SU-DHL-6 (cell line): ENCODE data around the gene SCAF1.

ENCODE experiments used
- H2AFZ ChIP-seq: fragments of 200-600 bp; sonication (generic); 2 replicates; pipeline ENCODE4 v1.6.1; 2014; ENCODE audit warnings: low read depth, mild to moderate bottlenecking, moderate library complexity, mixed read lengths, antibody characterized with exemption, low read length; ENCODE audit not compliant: severe bottlenecking
- H3F3A ChIP-seq: fragments of 200-600 bp; shearing (Covaris generic); 2 replicates; pipeline ENCODE4 v1.6.0; 2016; ENCODE audit warnings: antibody characterized with exemption, mild to moderate bottlenecking; ENCODE audit not compliant: insufficient read depth
- H3K27ac ChIP-seq: fragments of 200-600 bp; sonication (generic); 2 replicates; pipeline ENCODE4 v1.5.1; 2016; ENCODE audit warnings: low read depth, mild to moderate bottlenecking, low read length, moderate library complexity, mixed read lengths
- H3K27me3 ChIP-seq: fragments of 200-600 bp; sonication (generic), shearing (Covaris generic); 2 replicates; pipeline ENCODE4 v1.6.0; 2014; ENCODE audit warnings: mild to moderate bottlenecking, low read length
- H3K36me3 ChIP-seq: fragments of 200-600 bp; sonication (generic); 2 replicates; pipeline ENCODE4 v1.6.1; 2014; ENCODE audit warnings: mild to moderate bottlenecking, low read length, mixed read lengths
- H3K4me2 ChIP-seq: fragments of 300-600, 200-600 bp; shearing (Covaris generic), sonication (generic); 2 replicates; pipeline ENCODE4 v1.6.0; 2014; ENCODE audit warnings: low read length, low read depth, mild to moderate bottlenecking; ENCODE audit not compliant: poor library complexity, severe bottlenecking
- H3K4me3 ChIP-seq: fragments of 200-600 bp; sonication (generic); 2 replicates; pipeline ENCODE4 v1.5.1; 2014; ENCODE audit warnings: antibody characterized with exemption, low read length, mild to moderate bottlenecking, mixed read lengths; ENCODE audit not compliant: insufficient read depth, poor library complexity, severe bottlenecking
- H3K79me2 ChIP-seq: fragments of 200-600 bp; sonication (generic); 2 replicates; pipeline ENCODE4 v1.6.1; 2014; ENCODE audit warnings: mild to moderate bottlenecking, low read length, moderate library complexity; ENCODE audit not compliant: insufficient read depth
- H3K9ac ChIP-seq: fragments of 200-600 bp; sonication (generic); 2 replicates; pipeline ENCODE4 v1.7.0; 2014; ENCODE audit warnings: mild to moderate bottlenecking, low read length
- H3K9me2 ChIP-seq: fragments of 200-600 bp; sonication (generic); replicated peaks from 2 replicates; pipeline ENCODE4 v1.6.1; 2014; ENCODE audit warnings: low read length; ENCODE audit not compliant: insufficient read depth
- H3K9me3 ChIP-seq: fragments of 200-600 bp; sonication (generic); 2 replicates; pipeline ENCODE4 v1.6.1; 2014; ENCODE audit warnings: low read length, mixed read lengths; ENCODE audit not compliant: insufficient read depth
- H4K20me1 ChIP-seq: fragments of 200-600 bp; sonication (generic); 2 replicates; pipeline ENCODE4 v1.6.1; 2014; ENCODE audit warnings: low read depth, mild to moderate bottlenecking, antibody characterized with exemption, low read length, moderate library complexity, mixed read lengths
- EZH2phosphoT487 ChIP-seq: fragments of 200-600 bp; sonication (generic), shearing (Covaris generic); conservative IDR thresholded peaks from 2 replicates; pipeline ENCODE4 v1.6.1; 2018; ENCODE audit warnings: mild to moderate bottlenecking, antibody characterized with exemption, low read length, moderate library complexity, mixed read lengths
- TF ChIP-seq, protein P1 (sequence below): fragments of 200-600 bp; sonication (generic); IDR thresholded peaks from one replicate; pipeline ENCODE4 v1.5.1; 2017; ENCODE audit warnings: antibody characterized with exemption, mild to moderate bottlenecking, low read length, moderate library complexity; ENCODE audit not compliant: insufficient read depth, poor library complexity, severe bottlenecking

Gene SCAF1

DNA sequence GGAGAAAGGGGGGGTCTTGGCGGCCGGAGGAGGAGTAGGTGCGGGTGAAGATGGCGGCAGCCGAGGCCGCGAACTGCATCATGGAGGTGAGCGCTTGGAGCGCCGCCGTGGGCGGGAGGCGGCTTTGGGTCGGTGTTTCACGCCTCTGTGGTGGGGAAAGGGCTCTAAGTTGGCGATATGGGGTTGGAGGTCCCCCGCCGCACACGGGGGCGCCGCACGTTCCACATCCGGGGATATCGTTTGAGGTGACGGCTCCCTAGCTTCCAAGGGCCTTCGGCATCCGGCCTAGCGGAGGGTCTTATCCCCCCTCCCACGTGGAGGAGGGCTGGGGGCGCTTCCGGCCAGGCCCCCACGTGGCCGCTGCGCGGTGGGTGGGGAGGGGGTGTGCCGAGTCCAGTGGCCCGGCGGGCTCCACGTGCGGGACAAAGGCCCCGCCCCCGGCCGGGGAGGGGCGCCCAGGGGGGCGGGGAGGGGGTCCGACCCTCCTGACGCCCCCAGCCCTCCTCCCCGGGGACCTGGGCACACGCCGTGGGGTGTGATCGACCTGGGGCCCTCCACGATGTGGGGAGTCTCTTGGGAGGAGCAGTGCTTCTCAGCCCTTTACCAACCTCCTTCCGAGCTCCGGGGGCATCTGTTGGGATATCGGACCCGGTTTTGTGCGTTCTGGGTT is 35.4 kb downstream of the SCAF1 start, which contains the start of gene PRMT1:
TSS of gene PRMT1 (plus strand) at position 41 of the 670 bp plus-strand sequence. CDS start at position 51, 10 bp downstream.
- H3K9me2 ChIP-seq = no peaks in the 10 kb centered on the region
- H2AFZ ChIP-seq = peak within 1 kb of the TSS; percentile 28
- peaks cover 13% of the 10 kb centered on the region for H3K36me3 ChIP-seq
- H3F3A ChIP-seq = peaks cover 28% of the 10 kb centered on the region
- H4K20me1 ChIP-seq = peaks cover 5% of the 10 kb centered on the region; the same call in 1 of the 2 replicates
- no peaks in the 10 kb centered on the region for H3K27me3 ChIP-seq
- H3K9ac ChIP-seq = peak within 1 kb of the TSS; percentile 97
- peak within 1 kb of the TSS; percentile 96 for H3K27ac ChIP-seq
- peak within 1 kb of the TSS; percentile 97 for H3K4me2 ChIP-seq
- H3K79me2 ChIP-seq = peaks cover 49% of the 10 kb centered on the region
- no peaks in the 10 kb centered on the region for H3K9me3 ChIP-seq
- TF ChIP-seq, protein P1, sequence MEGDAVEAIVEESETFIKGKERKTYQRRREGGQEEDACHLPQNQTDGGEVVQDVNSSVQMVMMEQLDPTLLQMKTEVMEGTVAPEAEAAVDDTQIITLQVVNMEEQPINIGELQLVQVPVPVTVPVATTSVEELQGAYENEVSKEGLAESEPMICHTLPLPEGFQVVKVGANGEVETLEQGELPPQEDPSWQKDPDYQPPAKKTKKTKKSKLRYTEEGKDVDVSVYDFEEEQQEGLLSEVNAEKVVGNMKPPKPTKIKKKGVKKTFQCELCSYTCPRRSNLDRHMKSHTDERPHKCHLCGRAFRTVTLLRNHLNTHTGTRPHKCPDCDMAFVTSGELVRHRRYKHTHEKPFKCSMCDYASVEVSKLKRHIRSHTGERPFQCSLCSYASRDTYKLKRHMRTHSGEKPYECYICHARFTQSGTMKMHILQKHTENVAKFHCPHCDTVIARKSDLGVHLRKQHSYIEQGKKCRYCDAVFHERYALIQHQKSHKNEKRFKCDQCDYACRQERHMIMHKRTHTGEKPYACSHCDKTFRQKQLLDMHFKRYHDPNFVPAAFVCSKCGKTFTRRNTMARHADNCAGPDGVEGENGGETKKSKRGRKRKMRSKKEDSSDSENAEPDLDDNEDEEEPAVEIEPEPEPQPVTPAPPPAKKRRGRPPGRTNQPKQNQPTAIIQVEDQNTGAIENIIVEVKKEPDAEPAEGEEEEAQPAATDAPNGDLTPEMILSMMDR = no peak
- no peak for TF ChIP-seq EZH2phosphoT487
- peak within 1 kb of the TSS; percentile 95 for H3K4me3 ChIP-seq

DNA sequence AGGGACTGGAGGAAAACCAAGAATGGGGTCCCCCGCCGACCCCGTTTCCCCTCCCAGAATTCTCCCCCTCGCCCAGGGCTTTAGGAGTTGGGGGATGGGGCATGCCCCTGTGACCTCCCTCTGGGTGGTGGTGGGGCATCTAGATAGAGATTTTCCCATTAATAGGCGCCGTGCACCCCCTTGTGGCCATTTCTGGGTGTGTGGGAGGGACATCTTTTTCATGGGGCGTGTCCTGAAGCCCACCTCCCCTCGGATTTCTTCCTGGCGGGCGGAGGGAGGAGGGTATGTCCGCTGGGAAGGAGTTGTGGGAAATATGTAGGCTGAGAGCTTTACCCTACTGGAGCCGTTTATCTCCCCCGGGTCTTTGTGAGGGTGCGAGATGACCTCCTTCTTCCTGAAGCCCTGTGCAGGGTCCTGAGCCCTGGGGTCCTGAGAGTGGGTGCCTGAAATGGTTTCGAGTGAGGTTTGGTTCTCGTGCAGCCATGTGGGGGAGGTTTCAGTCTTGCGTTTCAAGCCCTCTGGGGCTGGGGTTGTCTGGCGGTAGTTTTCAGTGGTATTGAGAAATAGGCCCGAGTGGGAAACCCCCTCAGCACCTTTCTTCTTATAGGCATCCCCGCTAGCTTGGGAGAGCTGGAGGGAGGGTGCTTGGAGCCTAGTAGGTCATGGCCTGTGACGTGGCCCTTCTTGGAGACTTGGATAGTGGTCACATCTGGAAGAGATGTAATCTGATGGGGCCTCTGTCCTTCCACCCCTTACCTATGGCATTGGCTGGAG is 36.1 kb downstream of the SCAF1 start:
- Histone ChIP-seq H3K36me3 (peaks cover 15% of the 10 kb centered on the region), H3K79me2 (peaks cover 50% of the 10 kb centered on the region), H3K4me2 (peak overlapping the region; percentile 70), H2AFZ (no peak overlapping the region), H3K27me3 (no peaks in the 10 kb centered on the region), H3K9me3 (no peaks in the 10 kb centered on the region), H3K27ac (peak overlapping the region; percentile 88), H3F3A (peaks cover 28% of the 10 kb centered on the region), H3K9ac (peak overlapping the region; percentile 97), H3K4me3 (peak overlapping the region; percentile 85), H3K9me2 (no peaks in the 10 kb centered on the region), H4K20me1 (peaks cover 5% of the 10 kb centered on the region; the same call in 1 of the 2 replicates)
- no peak for TF ChIP-seq EZH2phosphoT487
- TF ChIP-seq, protein P1 = peak; percentile 63

DNA sequence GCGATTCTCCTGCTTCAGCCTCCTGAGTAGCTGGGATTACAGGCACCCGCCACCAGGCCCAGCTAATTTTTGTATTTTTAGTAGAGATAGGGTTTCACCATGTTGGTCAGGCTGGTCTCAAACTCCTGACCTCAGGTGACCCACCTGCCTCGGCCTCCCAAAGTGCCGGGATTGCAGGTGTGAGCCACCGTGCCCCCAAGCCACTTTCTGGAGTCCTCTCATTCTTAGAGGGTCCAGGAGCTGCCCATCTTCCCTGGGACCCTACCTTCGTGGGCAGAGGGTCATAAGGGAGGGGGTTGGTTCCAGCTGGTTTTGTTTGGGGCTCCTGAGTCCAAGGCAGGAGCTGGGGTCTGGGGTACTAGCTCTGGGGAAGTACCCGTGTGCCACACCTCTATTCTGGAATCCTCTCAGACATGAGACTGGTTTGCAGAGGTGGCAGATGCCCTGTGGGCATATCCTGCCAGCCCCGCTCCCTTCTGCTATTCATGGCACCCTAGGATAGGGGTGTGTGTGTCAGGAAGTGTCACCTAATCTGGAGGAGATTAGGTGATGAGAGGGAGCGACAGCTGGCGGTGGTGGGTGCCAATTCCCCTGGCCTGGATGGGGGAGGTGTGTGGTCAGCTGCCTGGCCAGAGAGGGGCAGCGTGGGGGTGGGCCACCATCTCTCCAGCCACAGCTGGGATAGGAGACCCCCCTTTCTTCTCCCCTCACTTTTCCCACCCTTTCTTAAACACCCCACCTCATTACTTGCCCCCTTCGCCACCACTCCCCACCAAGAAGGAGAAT is 37.2 kb downstream of the SCAF1 start:
- TF ChIP-seq EZH2phosphoT487 = no peak
- peak overlapping the region; percentile 25; the same call in 1 of the 2 replicates for H3K27ac ChIP-seq
- peak overlapping the region; percentile 97 for H3K9ac ChIP-seq
- H4K20me1 ChIP-seq = peaks cover 9% of the 10 kb centered on the region; the same call in 1 of the 2 replicates
- H3F3A ChIP-seq = peaks cover 22% of the 10 kb centered on the region
- no peak overlapping the region for H2AFZ ChIP-seq
- no peaks in the 10 kb centered on the region for H3K9me3 ChIP-seq
- H3K27me3 ChIP-seq = no peaks in the 10 kb centered on the region
- H3K79me2 ChIP-seq = peaks cover 50% of the 10 kb centered on the region
- H3K4me3 ChIP-seq = peak overlapping the region; percentile 29
- H3K4me2 ChIP-seq = peak overlapping the region; percentile 70
- no peaks in the 10 kb centered on the region for H3K9me2 ChIP-seq
- peaks cover 15% of the 10 kb centered on the region for H3K36me3 ChIP-seq
